Loucy (cell line): ENCODE data around the gene RAB6A.

Experiments used
- CTCF ChIP-seq: fragments of 200-600 bp; sonication (generic); conservative IDR thresholded peaks from 2 replicates; pipeline ENCODE4 v1.5.1; 2014; ENCODE audit warnings: mild to moderate bottlenecking, antibody characterized with exemption, low read length
- EZH2phosphoT487 ChIP-seq: fragments of 200-600 bp; IDR thresholded peaks from 2 replicates; pipeline ENCODE4 v1.6.1; 2018; ENCODE audit warnings: antibody characterized with exemption, mild to moderate bottlenecking, moderate library complexity, borderline replicate concordance

GRCh38 chr11:73728000-73728399 lies 32.9 kb downstream of the RAB6A start:
- TF ChIP-seq CTCF (no peak), EZH2phosphoT487 (no peak)
